Left colon (tissue), 2 donors: Measurements from ENCODE around the gene ADORA2B. TPM values are rescaled to one million over a fixed set of nuclear protein-coding genes. Genes with fewer than 3 reads are reported as not detected.

Experiments used
- ATAC-seq: fragments of 200-7000 bp; cut with Tn5 transposase; one replicate; pipeline ENCODE4 v1.9.1; 2020; ENCODE audit warnings: mild to moderate bottlenecking, moderate library complexity
- DNase-seq, 2 donors: peaks; one replicate each; pipeline ENCODE4 v3.0.0-alpha.2; 2020
- intact Hi-C, 2 donors: fragments of 100-400 bp; cut with DNase I in 1 of 2; cut with micrococcal nuclease in 1 of 2; formaldehyde crosslinking; loops; one replicate each; pipeline versions ENCODE4 v1.11.2 to v1.14.0; 2022; cut with DNase I, micrococcal nuclease
- total RNA-seq, 2 donors: library from RNA; stranded (reverse); fragmentation: NEBNext Ultra II Directional; extraction: Animal tissue kit (Norgen Biotek cat#: 25700); gene quantifications; one replicate each; pipeline ENCODE4 v1.2.1, GENCODE V29; 2021
- donor health status: DM: no; HTN: no; CAD: no.
- donor health status: DM: yes; HTN: yes; CAD: no.

Gene ADORA2B
- total RNA-seq, 2 donors from 2014 or later: 28.6 to 31.4 TPM

GRCh38 chr17:15947976-15948752 lies 3.2 kb downstream of the ADORA2B start:
- ATAC-seq: peak; percentile 43
- intact Hi-C loops: loop anchor here in 1 of 2 donors (10.0 kb wide), 1 partner anchor 47 kb away; the partner anchor contains the start of genes TTC19 and ZSWIM7
- DNase-seq: peak; percentile 43 to 55

- DNase-seq: no peak
Measured at GRCh38 chr17:15951368-15952047, 6.6 kb downstream of the ADORA2B start.

GRCh38 chr17:15952048-15952532 lies 7.2 kb downstream of the ADORA2B start:
- DNase-seq (no peak), ATAC-seq (peak; percentile 37)
- intact Hi-C loops: no loop called here

More at GRCh38 chr17:15951368-15952047, 6.6 kb downstream of the ADORA2B start:
- intact Hi-C loops: no loop called here
- ATAC-seq: peak; percentile 7

- intact Hi-C loops: no loop called here
- DNase-seq: no peak
- no peak for ATAC-seq
Measured at GRCh38 chr17:15952916-15953790, 8.2 kb downstream of the ADORA2B start.

- ATAC-seq (no peak), DNase-seq (no peak)
- intact Hi-C loops: no loop called here
Measured at GRCh38 chr17:15954222-15954621, 9.3 kb downstream of the ADORA2B start.

GRCh38 chr17:15955793-15956541 lies 11.0 kb downstream of the ADORA2B start:
- intact Hi-C loops: no loop called here
- DNase-seq (no peak), ATAC-seq (no peak)

GRCh38 chr17:15957206-15957605 lies 12.3 kb downstream of the ADORA2B start:
- DNase-seq: no peak
- intact Hi-C loops: no loop called here
- no peak for ATAC-seq

- intact Hi-C loops: no loop called here
- DNase-seq: no peak
- peak; percentile 70 for ATAC-seq
Measured at GRCh38 chr17:15957608-15958307, 12.8 kb downstream of the ADORA2B start.

- no peak for ATAC-seq
- intact Hi-C loops: no loop called here
- no peak for DNase-seq
Measured at GRCh38 chr17:15958484-15958854, 13.5 kb downstream of the ADORA2B start.

GRCh38 chr17:15963670-15964110 lies 18.8 kb downstream of the ADORA2B start:
- DNase-seq: no peak
- ATAC-seq: no peak
- intact Hi-C loops: no loop called here

- intact Hi-C loops: no loop called here
- DNase-seq (no peak), ATAC-seq (no peak)
Measured at GRCh38 chr17:15965528-15965927, 20.6 kb downstream of the ADORA2B start.

- intact Hi-C loops: no loop called here
- peak; percentile 71 to 81 for DNase-seq
- ATAC-seq: peak; percentile 80
Measured at GRCh38 chr17:15966183-15966878, 21.4 kb downstream of the ADORA2B start.

GRCh38 chr17:15966879-15967248 lies 21.9 kb downstream of the ADORA2B start:
- intact Hi-C loops: no loop called here
- peak; percentile 89 for ATAC-seq
- peak; percentile 76 to 89 for DNase-seq

GRCh38 chr17:15967706-15968399 lies 22.9 kb downstream of the ADORA2B start:
- no peak for DNase-seq
- ATAC-seq: no peak
- intact Hi-C loops: no loop called here

GRCh38 chr17:15969463-15969862 lies 24.5 kb downstream of the ADORA2B start:
- ATAC-seq (no peak), DNase-seq (no peak)
- intact Hi-C loops: no loop called here

GRCh38 chr17:15970500-15970899 lies 25.6 kb downstream of the ADORA2B start:
- no peak for DNase-seq
- intact Hi-C loops: no loop called here
- no peak for ATAC-seq
